ENCODE measurements around the gene ROR2. TPM values are rescaled to one million over a fixed set of nuclear protein-coding genes. Genes with fewer than 3 reads are reported as not detected.

The ROR2 gene
- total RNA-seq, 1 donor from 2014 or later = 14.9 TPM

GRCh38 chr9:91899219-91899563 lies 50.8 kb downstream of the ROR2 start:
- no peak overlapping the region for H3K4me3 Mint-ChIP-seq
- H3K27ac Mint-ChIP-seq (ENCODE audit: unreplicated experiment) = no peak overlapping the region
- peaks cover 76% of the 10 kb centered on the region for H3K4me1 Mint-ChIP-seq
- DNase-seq (ENCODE audit: low read depth, low spot score) = no peak
- peaks cover 2% of the 10 kb centered on the region for H3K36me3 Mint-ChIP-seq (ENCODE audit: low read depth)
- TF ChIP-seq CTCF (conservative IDR thresholded peaks at IDR 0.05) = no peak
- no peaks in the 10 kb centered on the region for H3K27me3 Mint-ChIP-seq (ENCODE audit: low read depth)
- H3K9me3 Mint-ChIP-seq = no peaks in the 10 kb centered on the region

GRCh38 chr9:91898451-91899218 lies 51.4 kb downstream of the ROR2 start:
- TF ChIP-seq CTCF (conservative IDR thresholded peaks at IDR 0.05) = no peak
- Mint-ChIP-seq H3K9me3 (no peaks in the 10 kb centered on the region), H3K4me3 (peak overlapping the region; percentile 2), H3K4me1 (peaks cover 76% of the 10 kb centered on the region), H3K27me3 (ENCODE audit: low read depth) (no peaks in the 10 kb centered on the region), H3K36me3 (ENCODE audit: low read depth) (peaks cover 2% of the 10 kb centered on the region), H3K27ac (ENCODE audit: unreplicated experiment) (no peak overlapping the region)
- DNase-seq (ENCODE audit: low read depth, low spot score) = no peak

- Mint-ChIP-seq H3K9me3 (no peaks in the 10 kb centered on the region), H3K4me1 (peaks cover 63% of the 10 kb centered on the region), H3K4me3 (no peak overlapping the region), H3K27me3 (ENCODE audit: low read depth) (no peaks in the 10 kb centered on the region), H3K27ac (ENCODE audit: unreplicated experiment) (no peak overlapping the region), H3K36me3 (ENCODE audit: low read depth) (peaks cover 2% of the 10 kb centered on the region)
- no peak for DNase-seq (ENCODE audit: low read depth, low spot score)
- no peak for TF ChIP-seq CTCF (conservative IDR thresholded peaks at IDR 0.05)
These were observed 52.8 kb downstream of the ROR2 start for GRCh38 chr9:91897201-91897600.

GRCh38 chr9:91896513-91897121 lies 53.4 kb downstream of the ROR2 start:
- H3K4me3 Mint-ChIP-seq = no peak overlapping the region
- DNase-seq (ENCODE audit: low read depth, low spot score) = no peak
- no peak for TF ChIP-seq CTCF (conservative IDR thresholded peaks at IDR 0.05)

GRCh38 chr9:91896097-91896496 lies 53.9 kb downstream of the ROR2 start:
- DNase-seq (ENCODE audit: low read depth, low spot score) = no peak
- H3K4me3 Mint-ChIP-seq = no peak overlapping the region
- peaks cover 55% of the 10 kb centered on the region for H3K4me1 Mint-ChIP-seq
- no peaks in the 10 kb centered on the region for H3K27me3 Mint-ChIP-seq (ENCODE audit: low read depth)
- no peak overlapping the region for H3K27ac Mint-ChIP-seq (ENCODE audit: unreplicated experiment)
- H3K9me3 Mint-ChIP-seq = no peaks in the 10 kb centered on the region
- no peak for TF ChIP-seq CTCF (conservative IDR thresholded peaks at IDR 0.05)
- peaks cover 2% of the 10 kb centered on the region for H3K36me3 Mint-ChIP-seq (ENCODE audit: low read depth)

More at GRCh38 chr9:91896513-91897121, 53.4 kb downstream of the ROR2 start:
- Mint-ChIP-seq H3K27me3 (ENCODE audit: low read depth) (no peaks in the 10 kb centered on the region), H3K27ac (ENCODE audit: unreplicated experiment) (peak overlapping the region; percentile 81), H3K36me3 (ENCODE audit: low read depth) (peaks cover 2% of the 10 kb centered on the region), H3K4me1 (peaks cover 58% of the 10 kb centered on the region), H3K9me3 (no peaks in the 10 kb centered on the region)

All from neural crest cell (in vitro differentiated cells).